ENCODE measurements around the gene MPC2. TPM values are rescaled to one million over a fixed set of nuclear protein-coding genes. Genes with fewer than 3 reads are reported as not detected.
"Not testable (repeated sequence)": the region's sequence is repeated elsewhere in the genome, so short reads cannot be mapped to it uniquely, and the experiment has no call there.

MPC2 gene
- total RNA-seq, 1 donor from 2014 or later: 30.7 TPM

DNA sequence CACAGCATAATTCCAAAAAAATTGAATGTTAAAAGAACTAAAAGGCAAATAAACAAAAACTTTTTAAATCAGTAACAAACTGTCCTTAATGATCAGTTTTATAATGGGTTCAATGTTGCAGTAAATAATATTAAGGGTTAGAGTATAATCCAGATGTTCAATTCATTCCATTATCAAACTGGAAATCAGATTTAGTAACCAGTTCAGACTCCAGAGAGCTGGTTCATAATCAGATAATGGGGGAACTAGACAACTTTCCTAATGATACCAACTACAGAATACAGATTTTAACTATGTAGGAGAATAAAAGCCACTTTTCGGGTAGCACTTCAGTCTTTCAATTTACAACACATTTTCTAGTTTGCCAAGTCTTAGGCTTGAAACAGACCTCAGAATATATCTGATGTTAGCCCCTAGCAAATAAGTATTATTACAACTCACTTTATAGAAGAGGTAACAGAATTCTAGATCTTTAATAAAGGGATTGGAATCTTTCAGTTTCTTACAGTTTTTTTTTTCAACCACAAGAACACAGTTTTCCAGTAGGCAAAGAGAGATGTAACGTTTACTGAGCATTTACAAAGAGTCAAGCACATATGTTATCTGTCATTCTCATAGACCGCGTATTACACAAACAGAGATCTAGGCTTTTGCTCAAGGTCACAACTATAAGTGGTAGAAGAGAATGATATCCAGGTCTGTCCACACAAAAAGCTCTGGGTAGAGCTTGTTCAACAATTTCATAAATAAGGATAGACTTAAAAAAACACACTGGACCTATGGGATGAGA lies 2.3 kb downstream of the MPC2 start:
- no peak for DNase-seq

DNA sequence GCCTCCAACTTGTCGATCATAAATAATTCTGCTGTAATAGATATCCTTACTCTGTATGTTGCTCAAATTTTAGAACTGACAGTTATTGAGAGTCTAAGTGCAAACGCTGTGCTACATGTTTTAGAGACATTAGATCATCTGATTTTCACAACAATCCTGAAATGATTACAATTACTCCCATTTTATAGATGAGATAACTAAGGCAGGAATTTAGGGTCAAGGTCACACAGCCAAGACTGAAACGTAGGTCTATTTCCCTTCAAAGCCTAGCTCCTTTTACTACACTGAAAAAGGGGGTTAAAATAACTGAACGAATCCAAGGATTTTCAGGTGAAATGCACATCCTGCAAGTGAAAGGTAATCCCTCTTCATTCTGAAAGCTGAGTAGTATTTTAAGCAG lies 3.1 kb downstream of the MPC2 start:
- DNase-seq: no peak

DNA sequence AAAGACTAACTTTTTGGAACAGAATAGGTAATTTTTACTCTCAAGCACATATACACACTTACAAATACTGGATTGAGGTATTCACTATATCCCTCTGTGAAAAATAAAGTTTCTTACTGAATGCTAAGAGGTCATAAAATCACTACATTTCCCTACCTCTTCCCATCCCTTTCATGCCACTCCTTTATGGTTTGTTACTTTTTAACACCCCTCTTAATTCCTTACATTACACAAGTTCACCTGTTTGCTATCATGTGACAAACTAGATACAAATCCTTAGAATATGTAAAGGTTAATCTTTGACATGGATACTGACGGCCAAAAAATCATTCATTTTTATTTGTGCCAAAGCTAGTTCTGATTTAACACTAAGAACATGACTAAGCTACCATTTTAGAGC lies 7.1 kb downstream of the MPC2 start:
- DNase-seq: no peak

DNA sequence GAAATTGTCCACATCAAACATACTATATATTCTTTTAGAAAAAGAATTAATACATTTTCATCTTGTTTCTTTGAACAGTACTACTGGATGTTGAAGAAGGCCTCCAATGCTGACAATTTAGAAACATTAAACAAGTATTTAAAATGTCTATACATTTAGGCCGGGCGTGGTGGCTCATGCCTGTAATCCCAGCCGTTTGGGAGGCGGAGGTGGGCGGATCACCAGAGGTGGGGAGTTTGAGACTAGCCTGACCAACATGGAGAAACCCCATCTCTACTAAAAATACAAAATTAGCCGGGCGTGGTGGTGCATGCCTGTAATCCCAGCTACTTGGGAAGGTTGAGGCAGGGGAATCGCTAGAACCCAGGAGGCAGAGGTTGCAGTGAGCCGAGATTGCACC lies 8.0 kb downstream of the MPC2 start:
- not testable (repeated sequence) for DNase-seq

DNA sequence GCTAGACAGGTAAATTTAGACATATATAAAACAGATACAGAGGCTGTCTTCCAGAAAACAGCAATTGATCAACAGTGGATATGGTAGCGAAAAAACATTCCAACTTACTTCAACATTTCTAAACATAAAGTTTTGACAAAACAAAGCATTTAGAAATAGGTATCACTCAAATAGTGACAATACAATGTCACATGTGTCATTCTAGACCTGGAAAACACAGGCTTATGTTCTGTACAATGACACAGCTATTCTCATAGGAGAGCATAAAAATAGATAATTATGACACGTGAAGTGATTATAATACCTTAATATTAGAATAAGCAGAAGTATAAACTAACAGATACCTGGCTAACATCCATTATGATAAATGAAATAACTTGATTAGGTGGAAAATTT lies 8.4 kb downstream of the MPC2 start:
- DNase-seq: no peak

DNA sequence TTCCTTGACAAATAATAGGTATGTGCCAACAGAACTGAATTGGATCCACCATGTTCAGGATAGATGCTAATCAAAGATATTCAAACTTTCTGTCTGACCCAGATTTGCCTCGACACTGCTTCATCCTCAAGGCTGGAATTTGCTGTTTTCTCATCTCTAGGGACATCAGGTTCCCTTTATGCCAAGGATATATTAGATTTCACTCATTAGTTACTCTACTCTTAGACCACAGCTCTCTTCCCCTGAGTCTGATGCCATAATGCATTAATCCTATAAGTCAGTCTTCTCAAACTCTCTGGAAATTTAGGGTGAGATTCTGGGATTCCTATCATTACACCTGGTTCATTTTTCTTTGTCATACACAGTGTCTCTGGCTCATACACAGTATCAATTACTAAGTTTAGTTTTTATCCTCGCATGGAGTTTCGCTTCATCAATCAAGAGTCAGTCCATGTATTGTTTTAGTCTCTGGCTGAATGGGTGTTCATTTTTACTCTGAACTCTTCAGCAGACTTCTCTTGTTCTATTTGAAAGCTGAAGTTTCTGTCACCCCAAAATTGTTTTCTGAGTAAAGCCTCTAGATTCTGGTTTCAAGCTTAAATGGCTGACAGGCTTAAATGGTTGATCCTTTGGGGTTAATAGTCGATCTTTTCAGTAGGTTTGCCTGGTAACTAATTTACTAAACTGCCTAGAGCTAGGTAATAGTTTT lies 9.7 kb downstream of the MPC2 start:
- DNase-seq: no peak

DNA sequence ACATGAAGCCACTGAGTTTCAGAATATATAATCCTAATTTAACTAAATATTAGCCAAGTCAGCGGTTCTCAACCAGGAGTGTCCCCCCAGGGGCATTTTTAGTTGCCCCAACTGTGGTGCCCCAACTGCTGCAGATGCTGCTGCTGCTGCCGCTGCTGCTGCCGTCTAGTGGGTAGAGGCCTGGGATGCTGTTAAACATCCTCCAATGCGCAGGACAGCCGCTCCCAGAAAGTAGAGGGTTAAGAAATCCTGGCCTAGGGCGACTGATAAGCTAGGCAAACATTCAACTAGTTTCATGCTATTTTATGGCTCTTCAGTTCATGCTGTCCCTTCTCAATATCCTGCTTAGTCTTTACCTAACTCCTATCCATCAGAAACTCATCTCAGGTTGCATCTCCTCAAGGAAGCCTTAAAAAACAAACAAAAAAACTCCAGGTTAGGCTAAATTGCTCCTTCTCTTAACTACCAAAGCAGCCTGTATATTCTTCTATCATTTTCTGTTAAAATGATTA lies 10.3 kb downstream of the MPC2 start:
- no peak for DNase-seq

DNA sequence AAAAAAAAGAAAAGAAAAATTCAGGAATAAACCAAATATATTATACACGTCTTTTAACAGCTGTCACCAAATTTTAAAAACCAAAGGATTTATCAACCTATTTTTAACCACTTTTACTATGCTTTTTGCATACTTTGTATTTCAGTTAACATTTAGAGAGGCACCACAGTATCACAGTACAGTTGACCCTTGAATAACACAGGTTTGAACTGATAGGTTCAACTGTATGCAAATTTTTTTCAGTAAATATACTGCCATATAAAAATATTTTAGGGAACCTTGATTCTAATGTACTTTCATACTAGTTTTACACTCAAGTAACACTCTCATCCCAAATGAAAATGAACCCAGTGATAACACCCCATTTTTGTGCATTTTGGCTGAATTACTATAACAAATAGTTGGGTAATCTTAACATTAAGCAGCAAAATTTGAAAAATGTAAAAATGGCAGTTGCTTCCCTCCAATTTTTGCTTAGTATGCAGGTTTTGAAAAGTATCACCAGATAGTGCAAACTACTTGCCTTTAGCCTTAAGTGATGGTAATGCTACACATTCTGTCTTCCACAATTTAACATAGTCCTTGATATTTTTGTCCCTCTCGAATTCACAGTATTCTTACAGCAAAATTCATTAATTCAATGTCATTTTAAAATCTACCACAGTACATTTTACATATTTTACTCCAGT lies 12.2 kb downstream of the MPC2 start:
- DNase-seq: no peak

DNA sequence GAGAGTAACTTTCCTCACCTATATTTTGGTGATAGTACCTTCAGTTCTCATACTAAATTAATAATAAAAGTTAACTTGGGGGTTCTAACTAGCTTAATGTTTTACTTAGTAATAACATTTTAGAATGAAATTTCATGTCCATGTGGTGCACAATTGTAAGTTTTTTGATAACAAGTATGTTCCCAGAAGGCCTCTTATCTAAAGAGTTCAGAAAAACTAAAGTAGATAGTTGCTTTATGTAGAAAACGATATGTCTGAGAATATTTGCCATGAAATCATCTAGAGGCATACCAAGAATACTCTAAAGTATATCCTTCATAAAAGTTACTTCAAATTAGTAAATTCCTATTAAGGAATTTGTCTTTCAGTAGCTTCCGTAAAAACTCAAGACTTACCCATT lies 12.8 kb downstream of the MPC2 start:
- DNase-seq: no peak

DNA sequence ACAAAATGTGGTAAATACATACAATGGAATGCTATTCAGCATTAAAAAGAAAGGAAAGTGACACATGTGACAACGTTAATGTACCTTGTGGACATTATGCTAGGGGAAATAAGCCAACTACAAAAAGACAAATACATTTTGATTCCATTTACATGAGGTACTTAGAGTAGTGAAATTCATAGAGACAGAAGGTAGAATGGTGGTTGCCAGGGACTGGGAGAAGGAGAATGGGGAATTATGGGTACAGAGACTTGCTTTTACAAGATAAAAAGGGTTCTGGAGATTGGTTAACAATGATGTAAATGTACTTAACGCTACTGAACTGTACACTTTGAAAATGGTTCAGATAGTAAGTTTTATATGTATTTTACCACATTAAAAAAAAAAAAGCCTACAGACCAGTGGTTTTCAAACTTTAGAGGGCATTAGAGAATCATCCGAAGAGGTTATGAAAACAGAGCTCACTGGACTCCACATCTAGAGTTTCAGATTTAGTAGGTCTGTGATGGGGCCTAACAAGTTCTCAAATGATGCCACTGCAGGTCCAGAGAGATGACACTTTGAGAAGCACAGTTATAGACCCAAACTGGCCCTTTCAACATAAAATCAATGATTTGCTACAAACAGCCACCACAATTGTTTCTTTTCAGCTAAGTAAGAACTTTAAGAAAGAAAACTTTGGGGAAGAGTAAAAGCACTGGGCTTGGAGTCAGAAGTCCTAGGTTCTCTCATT lies 13.4 kb downstream of the MPC2 start:
- DNase-seq: no peak

DNA sequence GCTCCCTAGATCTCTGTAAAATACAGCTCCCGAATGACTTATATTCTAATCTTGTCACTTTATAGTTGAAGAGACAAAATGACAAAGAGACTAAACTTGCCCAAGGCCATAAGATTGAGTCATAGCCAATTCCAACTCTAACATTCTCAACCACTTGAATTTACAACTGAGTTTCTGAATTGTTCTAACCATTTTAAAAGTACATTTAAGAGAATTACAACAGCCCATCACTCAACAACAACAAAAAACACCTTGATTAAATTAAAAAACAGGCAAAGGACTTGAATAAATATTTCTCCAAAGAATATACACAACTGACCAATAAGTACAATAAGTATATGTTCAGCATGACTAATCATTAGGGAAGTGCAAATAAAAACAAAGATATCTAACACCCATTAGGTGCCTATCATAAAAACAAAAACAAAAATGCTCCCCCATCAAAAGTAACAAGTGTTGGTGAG lies 14.2 kb downstream of the MPC2 start:
- DNase-seq: no peak

DNA sequence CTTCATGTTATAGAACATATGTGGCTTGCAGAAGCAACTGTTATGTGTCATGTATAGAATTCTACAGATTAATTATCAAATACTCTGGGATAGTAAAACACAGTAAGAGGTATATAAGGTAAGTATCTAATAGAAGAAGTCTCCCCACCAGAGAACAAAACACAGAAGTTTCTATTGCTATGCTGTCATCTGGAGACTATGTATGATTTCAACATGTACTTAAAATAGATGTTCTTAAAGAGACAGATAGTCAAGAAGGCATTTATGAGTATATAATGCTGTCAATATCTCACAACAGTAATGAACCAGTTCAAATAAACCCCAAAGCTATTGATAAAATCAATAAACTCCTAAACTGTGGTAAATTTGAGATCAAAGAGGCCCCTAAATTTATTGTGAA lies 14.8 kb downstream of the MPC2 start:
- DNase-seq: peak; percentile 26

DNA sequence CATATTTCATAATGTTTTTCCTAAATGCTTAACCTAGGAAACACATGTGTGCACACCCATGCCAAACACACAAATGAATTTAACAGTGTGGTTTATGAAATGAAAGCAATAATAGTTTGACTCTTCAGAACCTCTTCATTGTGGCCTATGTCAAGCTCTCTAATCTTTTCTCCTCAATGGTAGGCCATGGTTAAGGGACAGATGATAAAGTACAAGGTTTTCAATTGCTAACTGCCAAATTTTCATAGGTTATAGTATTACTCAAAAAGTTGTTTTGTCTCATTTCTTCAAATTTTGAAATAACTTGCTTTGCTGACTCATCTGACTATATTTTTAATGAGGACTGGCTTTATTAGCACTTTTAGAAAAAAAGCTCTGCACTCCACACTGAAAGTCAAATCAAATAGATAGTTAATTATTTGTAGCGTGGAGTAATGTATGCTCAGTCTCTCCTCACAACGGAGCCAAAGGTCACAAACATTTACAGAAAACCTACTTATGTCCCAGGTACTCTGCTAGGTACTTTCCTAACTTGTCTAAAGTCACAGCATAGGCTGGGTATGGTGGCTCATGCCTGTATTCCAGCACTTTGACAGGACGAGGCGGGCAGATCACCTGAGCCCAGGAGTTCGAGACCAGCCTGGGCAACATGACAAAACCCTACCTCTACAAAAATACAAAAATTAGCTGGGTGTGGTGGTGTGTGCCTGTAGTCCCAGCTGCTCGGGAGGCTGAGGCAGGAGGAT lies 19.9 kb downstream of the MPC2 start:
- no peak for DNase-seq

DNA sequence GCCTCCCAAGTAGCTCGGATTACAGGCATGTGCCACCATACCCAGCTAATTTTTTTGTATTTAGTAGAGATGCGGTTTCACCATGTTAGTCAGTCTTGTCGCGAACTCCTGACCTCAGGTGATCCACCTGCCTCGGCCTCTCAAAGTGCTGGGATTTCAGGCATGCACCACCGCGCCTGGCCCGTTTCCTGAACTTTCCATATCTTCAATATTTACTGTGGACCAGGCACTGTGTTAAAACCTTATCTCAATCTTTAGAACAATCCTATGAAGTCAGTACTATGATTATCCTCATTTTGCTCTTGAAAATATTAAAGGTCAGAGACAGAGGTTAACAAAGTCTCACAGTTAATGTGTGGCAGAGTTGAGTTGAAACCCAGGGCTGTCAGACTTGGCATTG lies 21.3 kb downstream of the MPC2 start:
- DNase-seq: no peak

DNA sequence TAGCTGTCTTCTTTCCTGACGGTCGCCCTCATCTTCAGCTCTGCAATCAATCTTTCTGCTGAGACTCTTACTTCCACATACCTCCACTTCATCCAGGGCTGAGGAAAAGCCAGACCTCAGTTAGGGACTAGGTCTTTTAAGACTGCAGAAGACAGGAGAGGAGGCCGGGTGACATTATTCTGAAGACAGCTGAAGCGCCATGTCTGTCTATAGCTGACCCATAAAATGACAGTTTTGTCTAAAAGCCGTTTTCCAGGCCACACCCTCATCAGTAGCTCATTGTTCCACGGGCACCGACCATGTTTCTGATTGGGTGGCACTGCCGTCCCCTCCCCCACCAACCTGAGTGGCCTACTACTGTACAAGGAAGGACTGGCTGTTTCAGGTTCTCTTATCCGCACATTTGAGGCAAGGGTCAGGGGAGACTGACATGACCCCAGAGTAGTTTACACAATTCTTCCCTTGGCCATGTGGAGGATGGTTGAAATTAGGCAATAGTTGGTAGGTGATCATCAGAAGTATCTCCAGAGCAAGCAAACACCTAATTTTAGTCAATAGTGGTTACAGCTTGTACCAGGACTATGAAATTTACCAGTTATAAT lies 22.9 kb downstream of the MPC2 start, which contains the start of gene ADCY10:
TSS of gene ADCY10 (minus strand) at position 240 of the 602 bp plus-strand sequence. CDS start 8,994 bp downstream, outside the sequence.
- no peak for DNase-seq

DNA sequence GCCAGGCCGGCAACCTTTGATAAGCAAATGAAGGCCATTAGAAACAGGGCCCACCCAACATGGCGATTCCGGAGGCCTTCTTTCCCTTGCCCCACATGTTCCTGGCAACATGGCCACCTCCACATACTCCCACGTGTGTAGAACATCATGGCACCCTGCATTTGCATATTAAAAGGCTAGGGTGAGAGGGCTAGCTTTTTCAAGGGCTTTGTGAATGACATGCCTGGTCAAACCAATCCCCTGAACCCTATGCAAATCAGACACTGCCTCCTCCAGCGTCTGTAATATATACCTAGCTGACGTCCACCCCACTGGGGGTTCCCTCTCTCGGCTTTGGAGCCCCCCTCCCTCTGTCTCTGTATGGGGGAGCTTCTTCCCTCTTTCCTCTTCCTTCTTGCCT lies 24.6 kb downstream of the MPC2 start:
- DNase-seq: no peak

DNA sequence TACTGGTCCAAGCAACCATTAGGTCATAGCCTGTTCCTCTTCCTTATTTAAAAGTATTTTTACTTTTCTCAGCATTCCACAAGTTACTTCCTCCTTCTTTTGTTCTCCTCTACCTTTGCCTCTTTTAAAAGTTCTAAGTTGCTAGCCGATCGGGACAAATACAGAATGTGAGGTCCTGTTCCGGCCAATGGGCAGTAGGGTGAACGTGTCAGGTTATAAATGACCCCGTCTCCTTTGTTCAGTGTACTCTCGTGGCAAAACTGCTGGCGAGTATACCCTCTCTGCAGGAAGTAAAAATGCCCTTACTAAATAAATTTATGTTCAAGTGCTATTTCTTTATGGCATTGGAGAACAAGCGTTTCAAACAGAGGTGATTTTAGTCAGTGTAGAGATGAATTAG lies 25.5 kb downstream of the MPC2 start:
- DNase-seq: no peak

DNA sequence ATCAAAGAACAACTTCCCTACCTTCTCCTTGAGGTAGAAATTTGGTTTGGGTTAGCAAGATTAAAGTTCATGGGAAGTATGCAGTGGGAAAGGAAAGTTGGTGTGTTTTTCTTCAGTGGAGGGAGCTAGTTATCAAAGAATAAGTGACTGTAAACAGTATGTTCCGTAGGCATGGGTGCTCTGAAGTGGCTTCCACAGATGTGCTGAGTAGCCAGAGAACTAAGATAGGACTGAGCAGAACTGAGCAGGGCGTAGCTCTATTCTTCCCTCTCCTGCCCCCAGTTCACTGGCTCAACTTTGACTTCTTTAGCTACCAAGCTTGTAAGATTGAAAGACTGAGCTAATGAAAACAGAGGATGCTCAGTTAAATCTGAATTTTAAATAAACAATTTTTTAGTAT lies 26.3 kb downstream of the MPC2 start:
- DNase-seq: no peak

DNA sequence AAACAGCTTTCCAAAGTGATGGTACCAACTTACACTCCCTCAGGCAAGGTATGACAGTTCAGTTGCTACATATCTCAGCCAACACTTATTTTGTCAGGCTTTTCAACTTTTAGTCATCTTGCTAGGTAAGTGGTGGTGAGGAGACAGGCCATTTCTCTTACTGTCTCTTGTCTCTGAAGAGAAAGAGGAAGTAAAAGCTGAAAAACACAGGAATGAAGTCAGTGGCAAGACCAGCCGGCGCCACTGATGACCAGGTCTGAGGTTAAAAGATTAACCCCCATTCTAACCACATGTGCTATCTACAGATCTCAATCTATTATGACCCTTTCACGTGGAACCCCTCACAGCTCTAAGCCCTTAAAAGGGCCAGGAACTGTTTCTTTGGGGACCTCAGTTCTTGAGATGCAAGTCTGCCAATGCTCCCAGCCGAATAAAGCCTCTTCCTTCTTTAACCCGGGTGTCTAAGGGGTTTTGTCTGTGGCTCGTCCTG lies 27.1 kb downstream of the MPC2 start:
- DNase-seq: no peak

DNA sequence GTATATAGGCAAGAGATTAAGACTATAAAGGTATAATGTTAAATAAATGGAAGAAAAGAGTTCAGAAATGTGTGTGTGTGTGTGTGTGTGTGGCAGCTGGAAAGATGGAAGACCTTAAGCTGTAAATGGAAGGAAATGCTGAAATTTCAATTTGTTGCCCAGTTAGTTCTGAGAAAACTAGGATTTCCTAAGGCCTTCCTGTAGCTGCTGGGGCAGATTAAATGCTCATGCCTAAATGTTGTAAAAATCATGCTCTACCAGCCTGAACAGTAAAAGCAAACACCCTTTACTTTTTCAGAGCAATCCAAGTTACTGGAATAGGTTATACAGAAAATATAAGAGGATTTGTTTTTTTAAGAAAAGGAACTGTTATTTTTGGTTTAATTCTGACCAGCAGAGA lies 31.2 kb downstream of the MPC2 start:
- DNase-seq: no peak

DNA sequence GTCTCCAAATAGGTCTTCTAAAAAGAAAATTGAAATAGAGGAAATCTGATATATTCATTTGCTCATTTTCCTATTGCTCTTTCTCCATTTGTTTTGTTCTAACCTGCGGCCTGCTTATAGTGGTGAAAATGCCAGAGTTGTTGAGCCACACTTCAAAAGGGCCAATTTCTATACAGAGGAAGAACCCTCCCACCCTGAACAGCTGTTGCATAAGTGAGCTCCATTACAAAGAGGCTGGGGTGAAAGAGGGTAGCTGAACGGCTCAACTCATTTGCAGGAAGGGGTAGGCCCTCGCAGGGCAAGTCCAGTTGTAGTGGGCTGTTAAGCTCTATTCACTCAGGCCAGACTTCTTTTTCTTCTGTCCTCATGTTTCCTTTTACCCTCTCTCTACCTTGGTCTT lies 31.7 kb downstream of the MPC2 start:
- no peak for DNase-seq
